Tibial nerve (tissue), 4 donors: ENCODE results near the gene DESI2. TPM values are rescaled to one million over a fixed set of nuclear protein-coding genes. Genes with fewer than 3 reads are reported as not detected.

Experiments
- DNase-seq, 2 donors: peaks; one replicate each; pipeline ENCODE4 v3.0.0-alpha.2; 2019; ENCODE audit warnings: low spot score in 2 of 2
- H3K27ac ChIP-seq, 4 donors: fragments of 200-600 bp; sonication (generic) in 3 of 4; one replicate each; pipeline ENCODE4 v1.5.1; 2017 to 2019; ENCODE audit warnings: mild to moderate bottlenecking in 1 of 4
- H3K27me3 ChIP-seq, 2 donors: fragments of 200-600 bp; sonication (generic) in 1 of 2; one replicate each; pipeline versions ENCODE4 v1.5.1 to v1.6.0; 2017 to 2019
- H3K36me3 ChIP-seq, 3 donors: fragments of 200-600 bp; sonication (generic); one replicate each; pipeline ENCODE4 v1.5.1; 2018 to 2019
- H3K4me1 ChIP-seq, 4 donors: fragments of 200-600 bp; sonication (generic) in 3 of 4; one replicate each; pipeline ENCODE4 v1.5.1; 2017 to 2019
- H3K4me3 ChIP-seq, 4 donors: fragments of 200-600 bp; sonication (generic) in 3 of 4; one replicate each; pipeline ENCODE4 v1.5.1; 2017 to 2019; ENCODE audit warnings: mild to moderate bottlenecking in 1 of 4, moderate library complexity in 1 of 4
- H3K9me3 ChIP-seq, 4 donors: fragments of 200-600 bp; sonication (generic) in 3 of 4; one replicate each; pipeline ENCODE4 v1.5.1; 2017 to 2019
- EP300 ChIP-seq, 2 donors: sonication (generic); formaldehyde crosslinking; IDR thresholded peaks; one replicate each; pipeline ENCODE4 v1.6.1; 2017; ENCODE audit warnings: antibody characterized with exemption in 2 of 2, mild to moderate bottlenecking in 1 of 2
- POLR2A ChIP-seq, 2 donors: fragments of 450-650 bp; IDR thresholded peaks; one replicate each; pipeline ENCODE4 v1.6.1; 2017; ENCODE audit warnings: antibody characterized with exemption in 2 of 2, mild to moderate bottlenecking in 2 of 2, moderate library complexity in 2 of 2
- WGBS, 2 donors: methylation state at CpG; one replicate each; pipeline ENCODE4 v1.1.5; 2018; 5-methylcytosine and 5-hydroxymethylcytosine counted together
- total RNA-seq, 4 donors: library from RNA; depleted of rRNA; stranded (reverse); fragments of >200 nt; gene quantifications; one replicate each; pipeline ENCODE4 v1.1.0, GENCODE V29; 2016
- TF ChIP-seq, protein P1 (sequence below), 5 experiments: fragments of 200-600 bp in 3 of 5; fragments of 450-650 bp in 2 of 5; sonication (generic) in 3 of 5; IDR thresholded peaks; one replicate each; pipeline ENCODE4 v1.5.1; 2016 to 2019; ENCODE audit warnings: antibody characterized with exemption in 5 of 5, mild to moderate bottlenecking in 3 of 5, moderate library complexity in 2 of 5

Gene DESI2
- total RNA-seq, 4 donors from 2014 or later: 18.8 to 25.5 (median 23.1) TPM

DNA sequence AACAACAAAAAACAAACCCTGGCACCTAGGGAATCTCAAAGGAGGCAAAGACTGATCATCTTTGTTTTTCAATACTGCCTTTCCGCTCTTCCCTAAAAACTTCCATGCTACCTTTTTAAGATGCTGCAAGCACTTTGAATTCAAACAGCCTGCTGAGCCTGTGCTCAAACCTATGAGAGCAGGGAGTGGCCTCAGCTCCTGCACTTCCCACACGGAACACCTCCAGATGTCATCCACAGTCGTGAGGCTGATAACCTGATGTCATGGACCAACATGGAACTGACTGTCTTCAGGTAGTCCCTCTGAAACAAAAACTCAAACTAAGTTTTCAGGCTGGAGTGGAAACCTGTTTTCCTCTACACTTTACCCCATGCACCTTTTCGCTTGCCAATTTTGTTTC, 46.8 kb downstream of the DESI2 start:
- H3K36me3 ChIP-seq: peaks cover 0 to 69% (median 2%) of the 10 kb centered on the region in 3 donors
- no peak for DNase-seq
- H3K4me3 ChIP-seq: no peak overlapping the region
- no peaks in the 10 kb centered on the region for H3K4me1 ChIP-seq
- H3K9me3 ChIP-seq: no peaks in the 10 kb centered on the region
- H3K27me3 ChIP-seq: no peaks in the 10 kb centered on the region
- no peak overlapping the region for H3K27ac ChIP-seq
- WGBS, 2 donors: 97 to 98% methylated on average over 4 of the region's 4 CpGs
- TF ChIP-seq EP300 (IDR thresholded peaks at IDR 0.05): no peak
- TF ChIP-seq POLR2A (IDR thresholded peaks at IDR 0.05): no peak
- TF ChIP-seq, protein P1, sequence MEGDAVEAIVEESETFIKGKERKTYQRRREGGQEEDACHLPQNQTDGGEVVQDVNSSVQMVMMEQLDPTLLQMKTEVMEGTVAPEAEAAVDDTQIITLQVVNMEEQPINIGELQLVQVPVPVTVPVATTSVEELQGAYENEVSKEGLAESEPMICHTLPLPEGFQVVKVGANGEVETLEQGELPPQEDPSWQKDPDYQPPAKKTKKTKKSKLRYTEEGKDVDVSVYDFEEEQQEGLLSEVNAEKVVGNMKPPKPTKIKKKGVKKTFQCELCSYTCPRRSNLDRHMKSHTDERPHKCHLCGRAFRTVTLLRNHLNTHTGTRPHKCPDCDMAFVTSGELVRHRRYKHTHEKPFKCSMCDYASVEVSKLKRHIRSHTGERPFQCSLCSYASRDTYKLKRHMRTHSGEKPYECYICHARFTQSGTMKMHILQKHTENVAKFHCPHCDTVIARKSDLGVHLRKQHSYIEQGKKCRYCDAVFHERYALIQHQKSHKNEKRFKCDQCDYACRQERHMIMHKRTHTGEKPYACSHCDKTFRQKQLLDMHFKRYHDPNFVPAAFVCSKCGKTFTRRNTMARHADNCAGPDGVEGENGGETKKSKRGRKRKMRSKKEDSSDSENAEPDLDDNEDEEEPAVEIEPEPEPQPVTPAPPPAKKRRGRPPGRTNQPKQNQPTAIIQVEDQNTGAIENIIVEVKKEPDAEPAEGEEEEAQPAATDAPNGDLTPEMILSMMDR (IDR thresholded peaks at IDR 0.05): no peak

DNA sequence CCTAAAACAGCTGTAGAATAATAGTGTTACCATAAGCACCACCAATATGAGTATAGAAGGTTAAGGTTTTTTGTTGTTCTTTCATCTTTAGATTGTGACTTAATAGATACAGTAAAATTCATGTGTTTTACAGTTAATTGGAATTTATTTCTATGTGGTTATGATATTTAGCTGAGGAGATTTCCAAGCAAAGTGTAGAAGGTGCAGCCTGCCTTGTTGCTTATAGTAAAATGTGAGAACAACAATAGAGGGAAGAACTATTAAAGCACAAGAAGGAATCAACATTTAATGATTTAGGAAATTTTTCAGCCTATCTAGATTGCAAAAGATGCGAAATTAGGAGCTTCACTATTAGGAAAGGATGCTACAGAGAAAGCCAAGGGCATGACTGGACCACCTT, 47.9 kb downstream of the DESI2 start:
- no peak overlapping the region for H3K27ac ChIP-seq
- no peaks in the 10 kb centered on the region for H3K27me3 ChIP-seq
- DNase-seq: no peak
- 97 to 100% methylated on average over 1 of the region's 1 CpG for WGBS, 2 donors
- H3K4me3 ChIP-seq: no peak overlapping the region
- peaks cover 0 to 72% (median 2%) of the 10 kb centered on the region in 3 donors for H3K36me3 ChIP-seq
- no peaks in the 10 kb centered on the region for H3K9me3 ChIP-seq
- TF ChIP-seq EP300 (IDR thresholded peaks at IDR 0.05) (no peak), POLR2A (IDR thresholded peaks at IDR 0.05) (no peak)
- TF ChIP-seq, protein P1 (IDR thresholded peaks at IDR 0.05): no peak
- no peaks in the 10 kb centered on the region for H3K4me1 ChIP-seq

DNA sequence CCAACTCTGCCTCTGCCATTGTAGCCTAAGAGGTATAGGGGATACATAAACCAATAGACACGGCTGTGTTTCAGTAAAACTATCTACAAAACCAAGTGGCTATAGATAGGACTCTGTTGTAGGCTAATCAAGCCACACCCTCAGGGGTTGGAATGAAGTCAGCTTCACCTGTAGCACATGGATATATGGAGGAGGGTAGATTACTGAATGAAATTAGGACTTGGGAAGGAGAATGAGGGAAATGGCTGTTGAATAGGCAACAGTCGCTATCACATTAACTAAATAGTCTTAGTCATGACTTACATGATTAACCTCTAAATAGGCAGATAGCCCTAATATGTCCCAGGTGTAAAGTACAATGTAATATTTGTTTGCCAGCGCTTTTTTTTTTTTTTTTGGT, 49.7 kb downstream of the DESI2 start:
- Histone ChIP-seq H3K4me1 (no peaks in the 10 kb centered on the region), H3K36me3 (peaks cover 0 to 68% (median 2%) of the 10 kb centered on the region in 3 donors), H3K4me3 (no peak overlapping the region), H3K27ac (no peak overlapping the region), H3K9me3 (no peaks in the 10 kb centered on the region), H3K27me3 (no peaks in the 10 kb centered on the region)
- TF ChIP-seq, protein P1 (IDR thresholded peaks at IDR 0.05): no peak
- TF ChIP-seq EP300 (IDR thresholded peaks at IDR 0.05) (no peak), POLR2A (IDR thresholded peaks at IDR 0.05) (no peak)
- WGBS, 2 donors: 94 to 96% methylated on average over 3 of the region's 3 CpGs
- no peak for DNase-seq

DNA sequence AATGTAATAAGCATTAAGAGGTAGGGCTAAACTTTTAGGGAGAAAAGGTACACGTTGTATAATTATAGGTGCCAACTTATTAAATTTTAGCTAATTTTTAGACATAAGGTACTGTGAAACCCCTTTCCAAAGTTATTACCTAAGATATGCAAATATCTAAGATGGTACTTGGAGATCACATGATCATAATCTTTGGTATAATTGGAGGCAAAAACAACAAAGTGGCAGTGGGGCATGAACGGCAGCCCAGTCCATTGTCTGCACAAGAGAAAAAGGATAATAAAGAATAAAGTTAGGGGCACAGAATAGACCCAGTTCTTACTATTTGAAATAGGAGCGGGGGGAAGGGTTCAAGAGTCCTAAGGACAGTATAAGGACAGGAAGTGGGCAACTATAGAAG, 51.2 kb downstream of the DESI2 start:
- no peak for TF ChIP-seq EP300 (IDR thresholded peaks at IDR 0.05)
- TF ChIP-seq POLR2A (IDR thresholded peaks at IDR 0.05): no peak
- whole genome bisulfite sequencing, 2 donors: 75 to 98% methylated on average over 3 of the region's 3 CpGs
- DNase-seq: no peak
- Histone ChIP-seq H3K4me1 (no peaks in the 10 kb centered on the region), H3K9me3 (no peaks in the 10 kb centered on the region), H3K36me3 (peaks cover 0 to 63% (median 2%) of the 10 kb centered on the region in 3 donors), H3K27ac (no peak overlapping the region), H3K4me3 (no peak overlapping the region), H3K27me3 (no peaks in the 10 kb centered on the region)

DNA sequence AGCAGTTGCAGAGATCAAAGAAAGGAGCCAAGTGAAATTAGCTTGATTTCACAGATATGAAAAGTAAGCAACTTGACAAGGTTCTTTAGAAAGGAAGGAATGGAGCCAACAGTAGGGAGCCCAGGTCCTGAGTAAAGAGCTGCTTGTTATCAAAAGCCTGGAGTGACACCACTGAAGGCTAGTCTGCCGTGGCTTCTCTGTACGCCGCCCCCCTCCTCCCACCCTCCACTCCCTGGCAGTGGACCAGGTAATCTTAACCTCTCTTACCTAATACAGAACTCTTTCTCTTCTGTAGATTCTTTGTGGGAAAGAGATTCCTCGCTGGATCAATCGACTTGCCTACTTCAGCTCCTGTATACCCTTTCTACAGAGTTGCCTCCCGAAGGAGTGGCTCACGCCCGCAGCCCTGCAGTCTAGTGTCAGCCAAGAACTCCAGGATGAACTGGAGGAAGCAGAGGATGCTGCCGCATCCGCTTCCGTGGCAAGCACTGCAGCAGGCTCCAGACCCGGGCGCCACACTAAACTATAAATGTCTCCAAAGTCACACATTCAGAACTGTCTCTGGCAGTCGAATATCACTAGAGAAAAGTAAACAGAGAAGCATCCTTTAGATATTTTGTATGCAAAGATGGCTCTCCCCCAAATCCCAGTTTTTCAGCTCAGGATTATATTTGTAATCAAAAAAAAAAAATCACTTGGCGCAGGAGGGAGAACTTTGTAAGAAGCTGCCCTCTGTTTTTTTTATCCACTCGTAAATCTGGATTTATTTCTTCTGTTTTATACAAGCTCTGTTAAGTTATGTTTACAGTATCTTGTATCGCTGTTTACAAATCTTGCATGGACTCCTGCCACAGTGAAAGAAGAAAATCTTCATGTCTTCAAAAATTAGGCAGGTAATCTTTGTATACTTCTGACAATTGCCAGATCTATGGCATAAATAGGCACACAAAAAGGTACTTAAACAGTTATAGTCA, 52.6 kb downstream of the DESI2 start:
- H3K4me1 ChIP-seq: no peaks in the 10 kb centered on the region
- no peak overlapping the region for H3K27ac ChIP-seq
- no peaks in the 10 kb centered on the region for H3K27me3 ChIP-seq
- no peak overlapping the region for H3K4me3 ChIP-seq
- H3K36me3 ChIP-seq: peaks cover 0 to 50% (median 2%) of the 10 kb centered on the region in 3 donors
- WGBS, 2 donors: 81 to 82% methylated on average over 17 of the region's 17 CpGs
- TF ChIP-seq POLR2A (IDR thresholded peaks at IDR 0.05) (no peak), EP300 (IDR thresholded peaks at IDR 0.05) (no peak)
- TF ChIP-seq, protein P1 (IDR thresholded peaks at IDR 0.05): no peak
- no peaks in the 10 kb centered on the region for H3K9me3 ChIP-seq
- no peak for DNase-seq
